GM12874 (cell line): Measurements from ENCODE around the gene TAPBPL.

ENCODE experiments used
- TF ChIP-seq, protein P1 (sequence below): IDR thresholded peaks from 2 replicates; pipeline ENCODE4 v1.5.1; 2011; ENCODE audit warnings: low read depth, mild to moderate bottlenecking, control low read depth, low read length, moderate library complexity; ENCODE audit not compliant: insufficient read depth

Gene TAPBPL

DNA sequence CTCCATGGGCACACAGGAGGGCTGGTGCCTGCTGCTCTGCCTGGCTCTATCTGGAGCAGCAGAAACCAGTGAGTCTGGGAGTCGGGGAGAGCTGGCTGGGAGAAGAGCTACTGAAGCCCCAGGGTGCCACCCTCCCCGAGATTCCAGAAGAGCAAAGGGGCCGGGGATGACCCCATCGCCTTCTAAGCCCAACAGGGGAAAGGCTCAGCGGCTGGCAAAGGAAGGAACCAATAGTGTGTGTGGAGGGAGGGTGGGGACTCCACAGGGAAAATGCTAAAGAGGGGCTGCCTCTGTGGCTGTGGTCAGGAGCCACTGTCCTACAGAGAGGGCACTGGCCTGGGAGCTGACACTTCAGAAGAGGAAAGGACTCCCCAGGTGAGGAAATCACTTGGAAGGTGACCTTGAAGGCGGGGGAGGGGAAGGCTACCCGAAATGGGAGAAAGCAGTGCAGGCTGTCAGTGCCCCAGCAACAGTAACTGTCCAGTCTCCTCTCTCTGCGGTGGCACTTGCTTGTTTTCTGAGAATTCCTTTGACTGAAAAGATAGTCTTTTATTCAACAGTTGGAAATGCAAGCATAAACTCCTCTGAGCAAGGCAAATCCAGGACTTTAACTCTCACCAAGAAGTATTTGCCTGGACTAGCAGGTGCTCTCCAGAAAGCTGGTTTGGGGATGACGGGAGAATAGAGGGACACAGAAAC, 552 bp downstream of the TAPBPL start:
- TF ChIP-seq, protein P1, sequence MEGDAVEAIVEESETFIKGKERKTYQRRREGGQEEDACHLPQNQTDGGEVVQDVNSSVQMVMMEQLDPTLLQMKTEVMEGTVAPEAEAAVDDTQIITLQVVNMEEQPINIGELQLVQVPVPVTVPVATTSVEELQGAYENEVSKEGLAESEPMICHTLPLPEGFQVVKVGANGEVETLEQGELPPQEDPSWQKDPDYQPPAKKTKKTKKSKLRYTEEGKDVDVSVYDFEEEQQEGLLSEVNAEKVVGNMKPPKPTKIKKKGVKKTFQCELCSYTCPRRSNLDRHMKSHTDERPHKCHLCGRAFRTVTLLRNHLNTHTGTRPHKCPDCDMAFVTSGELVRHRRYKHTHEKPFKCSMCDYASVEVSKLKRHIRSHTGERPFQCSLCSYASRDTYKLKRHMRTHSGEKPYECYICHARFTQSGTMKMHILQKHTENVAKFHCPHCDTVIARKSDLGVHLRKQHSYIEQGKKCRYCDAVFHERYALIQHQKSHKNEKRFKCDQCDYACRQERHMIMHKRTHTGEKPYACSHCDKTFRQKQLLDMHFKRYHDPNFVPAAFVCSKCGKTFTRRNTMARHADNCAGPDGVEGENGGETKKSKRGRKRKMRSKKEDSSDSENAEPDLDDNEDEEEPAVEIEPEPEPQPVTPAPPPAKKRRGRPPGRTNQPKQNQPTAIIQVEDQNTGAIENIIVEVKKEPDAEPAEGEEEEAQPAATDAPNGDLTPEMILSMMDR, result no peak

DNA sequence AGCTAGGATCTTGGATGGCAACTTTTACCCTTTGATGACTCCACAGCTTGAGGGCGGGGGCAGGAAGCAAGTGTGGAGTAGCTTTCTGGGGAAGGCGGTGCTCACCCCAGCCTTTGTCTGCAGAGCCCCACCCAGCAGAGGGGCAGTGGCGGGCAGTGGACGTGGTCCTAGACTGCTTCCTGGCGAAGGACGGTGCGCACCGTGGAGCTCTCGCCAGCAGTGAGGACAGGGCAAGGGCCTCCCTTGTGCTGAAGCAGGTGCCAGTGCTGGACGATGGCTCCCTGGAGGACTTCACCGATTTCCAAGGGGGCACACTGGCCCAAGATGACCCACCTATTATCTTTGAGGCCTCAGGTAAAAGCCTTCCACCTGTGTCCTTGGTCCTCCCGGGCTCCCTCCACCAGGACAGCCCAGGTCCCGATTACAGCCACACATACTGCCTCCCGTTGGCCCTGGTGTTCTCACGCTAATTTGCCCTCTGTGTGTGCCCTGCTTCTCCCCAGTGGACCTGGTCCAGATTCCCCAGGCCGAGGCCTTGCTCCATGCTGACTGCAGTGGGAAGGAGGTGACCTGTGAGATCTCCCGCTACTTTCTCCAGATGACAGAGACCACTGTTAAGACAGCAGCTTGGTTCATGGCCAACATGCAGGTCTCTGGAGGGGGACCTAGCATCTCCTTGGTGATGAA, 1.2 kb downstream of the TAPBPL start:
- TF ChIP-seq, protein P1, result no peak

DNA sequence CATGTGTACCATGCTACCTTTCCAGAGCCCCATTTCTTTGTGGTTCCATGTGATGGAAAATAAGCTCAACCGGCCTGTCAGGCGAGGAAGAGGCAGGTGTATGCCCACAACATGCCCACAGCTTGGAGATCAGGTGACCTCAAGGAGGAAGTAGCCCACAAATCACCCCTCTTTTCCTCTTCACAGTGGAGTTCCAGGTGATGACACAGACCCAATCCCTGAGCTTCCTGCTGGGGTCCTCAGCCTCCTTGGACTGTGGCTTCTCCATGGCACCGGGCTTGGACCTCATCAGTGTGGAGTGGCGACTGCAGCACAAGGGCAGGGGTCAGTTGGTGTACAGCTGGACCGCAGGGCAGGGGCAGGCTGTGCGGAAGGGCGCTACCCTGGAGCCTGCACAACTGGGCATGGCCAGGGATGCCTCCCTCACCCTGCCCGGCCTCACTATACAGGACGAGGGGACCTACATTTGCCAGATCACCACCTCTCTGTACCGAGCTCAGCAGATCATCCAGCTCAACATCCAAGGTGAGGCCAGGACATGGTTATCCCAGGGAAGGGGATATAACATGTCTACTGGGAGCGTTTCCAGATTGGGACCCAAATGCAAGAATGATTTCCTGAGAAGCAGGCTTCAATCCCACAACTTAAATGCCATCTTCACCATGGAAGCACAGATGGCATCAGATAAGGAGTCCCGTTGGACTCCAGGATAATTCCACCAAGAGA, 5.5 kb downstream of the TAPBPL start:
- TF ChIP-seq, protein P1, result no peak

DNA sequence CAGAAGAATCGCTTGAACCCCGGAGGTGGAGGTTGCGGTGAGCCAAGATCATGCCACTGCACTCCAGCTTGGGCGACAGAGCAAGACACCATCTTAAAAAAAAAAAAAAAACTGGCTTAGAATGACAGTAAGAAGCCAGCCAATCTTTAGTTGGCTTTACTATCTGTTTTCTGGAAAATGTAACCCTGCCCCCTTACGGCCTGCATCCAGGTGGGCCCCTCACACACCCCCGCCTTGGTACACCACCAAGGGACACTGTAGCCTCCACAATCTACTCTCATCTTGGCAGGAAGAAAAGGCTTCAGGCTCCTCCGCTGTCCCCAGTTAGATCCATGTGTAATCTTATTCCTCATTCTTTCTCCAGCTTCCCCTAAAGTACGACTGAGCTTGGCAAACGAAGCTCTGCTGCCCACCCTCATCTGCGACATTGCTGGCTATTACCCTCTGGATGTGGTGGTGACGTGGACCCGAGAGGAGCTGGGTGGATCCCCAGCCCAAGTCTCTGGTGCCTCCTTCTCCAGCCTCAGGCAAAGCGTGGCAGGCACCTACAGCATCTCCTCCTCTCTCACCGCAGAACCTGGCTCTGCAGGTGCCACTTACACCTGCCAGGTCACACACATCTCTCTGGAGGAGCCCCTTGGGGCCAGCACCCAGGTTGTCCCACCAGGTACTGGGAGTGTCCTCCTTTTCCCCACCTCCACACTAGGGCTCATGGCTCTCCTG, 6.6 kb downstream of the TAPBPL start:
- TF ChIP-seq, protein P1, result no peak

DNA sequence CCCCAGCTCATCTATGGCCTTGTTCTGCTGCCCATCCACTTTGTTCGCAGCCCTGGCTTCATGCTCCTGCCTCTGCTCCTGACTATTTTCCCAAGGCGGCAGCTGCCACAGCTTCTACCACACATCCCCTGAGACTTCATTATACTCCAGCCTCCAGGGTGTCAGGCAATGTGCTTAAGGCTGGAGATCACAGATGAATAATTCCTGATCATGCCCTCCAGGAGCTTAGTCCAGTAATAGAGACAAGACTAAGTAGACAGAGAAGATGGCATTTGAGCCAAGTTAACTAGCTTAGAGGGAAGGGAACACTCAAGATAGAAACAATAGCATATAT, 7.1 kb downstream of the TAPBPL start:
- TF ChIP-seq, protein P1, result no peak

DNA sequence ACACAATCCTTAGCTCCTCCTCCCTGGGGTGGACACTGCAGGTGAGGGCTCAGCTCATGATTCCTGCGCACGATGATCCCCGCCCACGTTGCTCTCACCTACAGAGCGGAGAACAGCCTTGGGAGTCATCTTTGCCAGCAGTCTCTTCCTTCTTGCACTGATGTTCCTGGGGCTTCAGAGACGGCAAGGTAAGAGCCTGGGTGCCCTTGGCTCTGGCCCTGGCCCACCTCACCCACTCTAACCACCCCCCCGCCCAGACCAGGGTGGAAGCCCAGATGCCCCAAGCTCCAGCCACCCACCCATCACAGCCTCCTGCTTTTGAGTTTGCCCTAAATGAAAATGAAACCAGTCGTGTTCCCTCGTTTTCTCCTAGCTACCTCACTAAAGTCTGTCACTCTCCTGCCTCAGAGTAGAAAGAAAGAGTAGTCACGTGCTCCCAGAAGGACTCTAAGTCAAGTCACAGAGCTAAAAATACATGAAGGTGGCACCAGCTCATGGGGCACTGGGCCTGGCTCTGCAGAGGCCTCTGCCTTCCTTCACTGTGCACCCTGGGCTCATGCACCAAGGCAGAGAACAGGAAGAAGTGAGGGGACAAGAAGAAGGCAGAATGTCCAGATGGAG, 9.0 kb downstream of the TAPBPL start:
- TF ChIP-seq, protein P1, result no peak
